SK-N-SH (cell line): ENCODE results near the gene HIPK1. TPM values are rescaled to one million over a fixed set of nuclear protein-coding genes. Genes with fewer than 3 reads are reported as not detected.
A peak's percentile ranks its signal among the peaks of the same experiment; 100 is the strongest.

Experiments
- CTCF ChIA-PET: fragments of 300-600, 350-600 bp; formaldehyde crosslinking; extraction: SDS; loops from one replicate; lab custom pipeline; 2021; lab: Yijun Ruan, JAX
- POLR2A ChIA-PET: fragments of 350-600 bp; sonication (Branson Sonifier 250); formaldehyde crosslinking; extraction: SDS; loops from one replicate; lab custom pipeline; 2020; ENCODE audit warnings: antibody characterized with exemption, inconsistent platforms; lab: Yijun Ruan, JAX
- DNase-seq: peaks from one replicate; pipeline ENCODE4 v3.0.0; 2012
- H2AFZ ChIP-seq: fragments of 200-600 bp; sonication (generic); 2 replicates; pipeline ENCODE4 v1.8.1; 2016; ENCODE audit warnings: antibody characterized with exemption, mild to moderate bottlenecking, low read depth
- H3F3A ChIP-seq: fragments of 200-600 bp; sonication (generic); replicated peaks from 2 replicates; pipeline ENCODE3; 2016; ENCODE audit warnings: antibody characterized with exemption, mild to moderate bottlenecking; ENCODE audit not compliant: insufficient read depth
- H3K27ac ChIP-seq, 2 experiments: fragments of 200-500 bp in 1 of 2; fragments of 200-600 bp in 1 of 2; sonication (Bioruptor generic) in 1 of 2; sonication (generic), shearing (Covaris generic) in 1 of 2; 2 replicates each; pipeline versions ENCODE4 v1.5.1 to v1.6.1; 2014 to 2016; ENCODE audit warnings: low read depth in 2 of 2, inconsistent platforms in 1 of 2, low read length in 1 of 2, mild to moderate bottlenecking in 1 of 2, mixed read lengths in 1 of 2
- H3K27me3 ChIP-seq: fragments of 200-600 bp; sonication (generic), shearing (Covaris generic); 2 replicates; pipeline ENCODE4 v1.6.1; 2016; ENCODE audit warnings: mixed run types; ENCODE audit not compliant: insufficient read depth
- H3K36me3 ChIP-seq, 2 experiments: fragments of 200-500 bp in 1 of 2; fragments of 200-600 bp in 1 of 2; sonication (Bioruptor generic) in 1 of 2; sonication (generic) in 1 of 2; replicated peaks in 1 of 2; 2 replicates each; pipeline versions ENCODE3 to v1.5.1; 2014 to 2016; ENCODE audit warnings: low read length in 1 of 2, mild to moderate bottlenecking in 1 of 2; ENCODE audit not compliant: insufficient read depth in 2 of 2, control insufficient read depth in 1 of 2
- H3K4me1 ChIP-seq, 2 experiments: fragments of 200-500 bp in 1 of 2; fragments of 200-600 bp in 1 of 2; sonication (Bioruptor generic) in 1 of 2; sonication (generic), shearing (Covaris generic) in 1 of 2; 2 replicates each; pipeline versions ENCODE4 v1.5.1 to v1.6.1; 2014 to 2016; ENCODE audit warnings: low read depth in 1 of 2, low read length in 1 of 2, mixed run types in 1 of 2; ENCODE audit not compliant: insufficient read depth in 2 of 2, control insufficient read depth in 1 of 2
- H3K4me2 ChIP-seq: fragments of 200-600 bp; sonication (generic), shearing (Covaris generic); 2 replicates; pipeline ENCODE4 v1.6.1; 2017; ENCODE audit warnings: mixed run types
- H3K4me3 ChIP-seq, 2 experiments: fragments of 200-500 bp in 1 of 2; fragments of 200-600 bp in 1 of 2; sonication (Bioruptor generic) in 1 of 2; sonication (generic), shearing (Covaris generic) in 1 of 2; 2 replicates each; pipeline versions ENCODE4 v1.5.1 to v1.8.1; 2014 to 2016; ENCODE audit warnings: low read depth in 2 of 2, inconsistent platforms in 1 of 2, low read length in 1 of 2, mild to moderate bottlenecking in 1 of 2, mixed read lengths in 1 of 2, moderate library complexity in 1 of 2
- H3K79me2 ChIP-seq: fragments of 200-600 bp; sonication (generic); 2 replicates; pipeline ENCODE4 v1.8.1; 2017; ENCODE audit warnings: mild to moderate bottlenecking; ENCODE audit not compliant: insufficient read depth
- H3K9ac ChIP-seq: fragments of 200-600 bp; sonication (generic); 2 replicates; pipeline ENCODE4 v1.6.1; 2017; ENCODE audit warnings: mixed run types
- H3K9me2 ChIP-seq: fragments of 200-600 bp; sonication (generic); 2 replicates; pipeline ENCODE4 v1.6.1; 2017; ENCODE audit warnings: mixed run types
- H3K9me3 ChIP-seq: fragments of 200-600 bp; sonication (generic); 2 replicates; pipeline ENCODE4 v1.6.1; 2017; ENCODE audit warnings: mixed run types, mild to moderate bottlenecking, moderate library complexity
- H4K20me1 ChIP-seq: fragments of 200-600 bp; sonication (generic); 2 replicates; pipeline ENCODE4 v1.6.1; 2017; ENCODE audit warnings: mild to moderate bottlenecking, mixed run types; ENCODE audit not compliant: insufficient read depth
- CHD2 ChIP-seq: fragments of 150-350 bp; IDR thresholded peaks from 2 replicates; pipeline ENCODE4 v1.6.1; 2018; ENCODE audit warnings: low read length; ENCODE audit not compliant: partially characterized antibody
- ELF1 ChIP-seq: IDR thresholded peaks from 2 replicates; pipeline ENCODE4 v1.4.0; 2012
- GATA2 ChIP-seq: sonication (generic); formaldehyde crosslinking; IDR thresholded peaks from 2 replicates; pipeline ENCODE4 v1.5.0; 2020; ENCODE audit warnings: mild to moderate bottlenecking, missing genetic modification reagents
- JUND ChIP-seq: IDR thresholded peaks from 2 replicates; pipeline ENCODE4 v1.4.0; 2012
- MEF2A ChIP-seq: IDR thresholded peaks from 2 replicates; pipeline ENCODE4 v1.4.0; 2012; ENCODE audit warnings: low read depth, borderline replicate concordance
- NRF1 ChIP-seq: IDR thresholded peaks from 2 replicates; pipeline ENCODE4 v1.6.1; 2012; ENCODE audit warnings: low read depth, mild to moderate bottlenecking, low read length
- RFX5 ChIP-seq: IDR thresholded peaks from 2 replicates; pipeline ENCODE4 v1.6.1; 2012; ENCODE audit warnings: mild to moderate bottlenecking, improper control_type of control experiment, low read length
- SIN3A ChIP-seq: IDR thresholded peaks from 2 replicates; pipeline ENCODE4 v1.6.1; 2012; ENCODE audit warnings: low read depth, mild to moderate bottlenecking, low read length, moderate library complexity, borderline replicate concordance
- TAF1 ChIP-seq: IDR thresholded peaks from 2 replicates; pipeline ENCODE4 v1.6.1; 2012; ENCODE audit warnings: low read depth, mild to moderate bottlenecking, low read length, moderate library complexity, borderline replicate concordance
- TCF12 ChIP-seq: IDR thresholded peaks from 2 replicates; pipeline ENCODE4 v1.4.0; 2012
- WGBS: methylation state at CpG from one replicate; pipeline ENCODE4 v1.1.6; 2017; ENCODE audit warnings: low lambda C conversion rate; 5-methylcytosine and 5-hydroxymethylcytosine counted together
- polyA plus RNA-seq, 3 experiments: library from polyadenylated mRNA; depleted of rRNA; stranded (reverse); fragments of >200 nt; gene quantifications; 2 replicates each; pipeline ENCODE4 v1.2.3, GENCODE V29; 2012
- TF ChIP-seq, protein P1 (sequence below): IDR thresholded peaks from 2 replicates; pipeline ENCODE4 v1.4.0; 2012; ENCODE audit warnings: low read depth, borderline replicate concordance
- TF ChIP-seq, protein P2 (sequence below): IDR thresholded peaks from 2 replicates; pipeline ENCODE4; 2012

Gene HIPK1
- polyA plus RNA-seq, 1 of the 3 experiments (the other 2 are of a cell fraction) = 7.1 TPM

DNA sequence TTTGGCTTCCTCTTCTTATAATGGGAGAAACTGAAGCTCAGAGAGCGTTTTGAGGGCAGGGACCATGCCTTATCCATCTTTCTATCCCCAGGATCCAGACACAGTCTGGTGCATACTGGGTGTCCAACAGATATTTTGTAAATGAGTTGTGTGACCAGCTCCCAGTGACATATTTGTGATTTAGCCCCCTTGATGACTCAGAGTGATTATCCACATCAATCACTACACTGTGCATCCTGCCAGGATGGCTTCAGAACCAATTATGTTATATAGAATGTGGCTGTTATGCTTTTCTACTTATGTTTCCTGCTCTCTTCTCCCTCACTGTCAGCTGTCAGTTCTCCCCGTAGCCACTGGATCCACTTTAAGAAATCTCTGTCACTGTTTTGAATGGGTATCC lies 61.4 kb downstream of the HIPK1 start:
- H3K36me3 ChIP-seq = no peaks in the 10 kb centered on the region
- WGBS = 39% methylated on average over 2 of the region's 2 CpGs
- POLR2A ChIA-PET = no interaction called here
- no peak overlapping the region for H3K27ac ChIP-seq
- H3K9me2 ChIP-seq = no peaks in the 10 kb centered on the region
- H3K9me3 ChIP-seq = 0 out of 2 replicates have a peak, but pooled peaks cover 3% of the 10 kb centered on the region
- no peaks in the 10 kb centered on the region for H3K79me2 ChIP-seq
- DNase-seq = no peak
- no peak overlapping the region for H3K4me3 ChIP-seq
- H3K27me3 ChIP-seq = no peaks in the 10 kb centered on the region
- H3K4me2 ChIP-seq = no peak overlapping the region
- H2AFZ ChIP-seq = no peak overlapping the region
- TF ChIP-seq, protein P1, sequence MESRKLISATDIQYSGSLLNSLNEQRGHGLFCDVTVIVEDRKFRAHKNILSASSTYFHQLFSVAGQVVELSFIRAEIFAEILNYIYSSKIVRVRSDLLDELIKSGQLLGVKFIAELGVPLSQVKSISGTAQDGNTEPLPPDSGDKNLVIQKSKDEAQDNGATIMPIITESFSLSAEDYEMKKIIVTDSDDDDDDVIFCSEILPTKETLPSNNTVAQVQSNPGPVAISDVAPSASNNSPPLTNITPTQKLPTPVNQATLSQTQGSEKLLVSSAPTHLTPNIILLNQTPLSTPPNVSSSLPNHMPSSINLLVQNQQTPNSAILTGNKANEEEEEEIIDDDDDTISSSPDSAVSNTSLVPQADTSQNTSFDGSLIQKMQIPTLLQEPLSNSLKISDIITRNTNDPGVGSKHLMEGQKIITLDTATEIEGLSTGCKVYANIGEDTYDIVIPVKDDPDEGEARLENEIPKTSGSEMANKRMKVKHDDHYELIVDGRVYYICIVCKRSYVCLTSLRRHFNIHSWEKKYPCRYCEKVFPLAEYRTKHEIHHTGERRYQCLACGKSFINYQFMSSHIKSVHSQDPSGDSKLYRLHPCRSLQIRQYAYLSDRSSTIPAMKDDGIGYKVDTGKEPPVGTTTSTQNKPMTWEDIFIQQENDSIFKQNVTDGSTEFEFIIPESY = no peak
- TF ChIP-seq TAF1 (no peak), ELF1 (no peak), SIN3A (no peak), TCF12 (peak; percentile 23; the same call in 1 of the 2 replicates), GATA2 (CRISPR knock-in tag) (no peak), CHD2 (no peak), RFX5 (no peak), NRF1 (no peak), JUND (no peak; the same call in 1 of the 2 replicates)
- TF ChIP-seq, protein P2, sequence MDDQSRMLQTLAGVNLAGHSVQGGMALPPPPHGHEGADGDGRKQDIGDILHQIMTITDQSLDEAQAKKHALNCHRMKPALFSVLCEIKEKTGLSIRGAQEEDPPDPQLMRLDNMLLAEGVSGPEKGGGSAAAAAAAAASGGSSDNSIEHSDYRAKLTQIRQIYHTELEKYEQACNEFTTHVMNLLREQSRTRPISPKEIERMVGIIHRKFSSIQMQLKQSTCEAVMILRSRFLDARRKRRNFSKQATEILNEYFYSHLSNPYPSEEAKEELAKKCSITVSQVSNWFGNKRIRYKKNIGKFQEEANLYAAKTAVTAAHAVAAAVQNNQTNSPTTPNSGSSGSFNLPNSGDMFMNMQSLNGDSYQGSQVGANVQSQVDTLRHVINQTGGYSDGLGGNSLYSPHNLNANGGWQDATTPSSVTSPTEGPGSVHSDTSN = peak; percentile 76
- no peak overlapping the region for H3K9ac ChIP-seq
- no peaks in the 10 kb centered on the region for H4K20me1 ChIP-seq
- CTCF ChIA-PET = interaction anchor here (2.2 to 5.3 kb wide), 2 partner anchors 12 to 292 kb away, joined by 7 to 21 read pairs; partner anchors contain the start of gene OLFML3
- no peaks in the 10 kb centered on the region for H3K4me1 ChIP-seq
- H3F3A ChIP-seq = no peaks in the 10 kb centered on the region

DNA sequence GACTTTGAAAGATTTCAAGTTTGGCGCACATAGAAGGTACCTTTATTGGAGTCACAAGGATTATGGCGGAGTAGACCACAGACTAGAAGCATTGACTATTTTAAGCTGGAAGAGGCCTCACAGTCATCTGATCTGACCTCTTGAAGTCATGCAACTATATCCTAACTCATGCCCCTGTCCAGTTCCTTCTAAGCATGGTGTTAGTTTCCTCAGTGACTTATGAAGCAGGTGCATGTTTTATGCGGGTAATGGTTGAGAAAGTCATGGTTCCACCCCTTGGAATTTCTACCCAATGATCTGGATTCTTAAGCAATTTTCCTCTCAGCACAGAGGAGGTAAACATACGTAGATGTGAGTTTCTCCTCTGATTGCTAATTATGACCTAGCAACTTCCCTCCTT lies 61.8 kb downstream of the HIPK1 start:
- Histone ChIP-seq H3K36me3 (no peaks in the 10 kb centered on the region), H3K27me3 (no peaks in the 10 kb centered on the region), H3K4me1 (no peaks in the 10 kb centered on the region), H3K79me2 (no peaks in the 10 kb centered on the region), H3K9me3 (0 out of 2 replicates have a peak, but pooled peaks cover 3% of the 10 kb centered on the region), H3K27ac (no peak overlapping the region), H3K9me2 (no peaks in the 10 kb centered on the region), H3F3A (no peaks in the 10 kb centered on the region), H3K9ac (no peak overlapping the region), H4K20me1 (no peaks in the 10 kb centered on the region), H3K4me3 (no peak overlapping the region), H2AFZ (no peak overlapping the region), H3K4me2 (no peak overlapping the region)
- CTCF ChIA-PET = interaction anchor here (5.3 kb wide), 1 partner anchor 13 kb away, joined by 21 read pairs; the partner anchor contains the start of gene OLFML3
- POLR2A ChIA-PET = no interaction called here
- DNase-seq = no peak
- WGBS = 88% methylated on average over 4 of the region's 4 CpGs
- no peak for TF ChIP-seq MEF2A
